HG03097 (cell line): Measurements from ENCODE around the gene PYCARD.

Experiments
- ATAC-seq: cut with Tn5 transposase; IDR thresholded peaks from one replicate; pipeline ENCODE4 v1.9.1; 2021; ENCODE audit not compliant: unreplicated experiment, low FRiP score

Gene PYCARD

GRCh38 chr16:31168848-31169247 is 33.7 kb downstream of the PYCARD start:
- no peak for ATAC-seq

GRCh38 chr16:31167315-31167714 is 35.2 kb downstream of the PYCARD start:
- no peak for ATAC-seq

- no peak for ATAC-seq
Observed at GRCh38 chr16:31157136-31157535, 45.4 kb downstream of the PYCARD start.
